ENCODE results near the gene DOCK3.

Gene DOCK3

DNA sequence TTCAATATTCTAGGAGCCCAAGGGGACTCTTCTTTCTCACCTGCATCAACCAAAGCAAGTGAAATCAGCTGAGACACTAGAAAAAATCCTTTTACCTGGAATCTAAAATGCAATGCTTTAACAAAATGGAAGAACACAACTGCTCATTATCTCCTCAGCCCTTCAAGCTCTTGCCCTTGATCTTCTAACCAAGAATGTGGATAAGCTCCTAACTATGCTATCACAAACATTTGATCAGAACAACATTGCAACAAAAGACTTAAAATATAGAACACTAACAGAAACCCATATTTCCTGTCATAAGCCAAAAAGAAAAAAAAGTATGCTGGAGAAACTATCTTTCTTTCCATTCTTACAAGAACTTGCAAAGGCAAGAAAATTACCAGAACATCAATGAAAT is 728.9 kb downstream of the DOCK3 start:
- Histone ChIP-seq H3K36me3 (ENCODE audit: control insufficient read depth, low read length) (peaks cover 69% of the 10 kb centered on the region), H3K4me3 (ENCODE audit: low read length) (no peak overlapping the region)

DNA sequence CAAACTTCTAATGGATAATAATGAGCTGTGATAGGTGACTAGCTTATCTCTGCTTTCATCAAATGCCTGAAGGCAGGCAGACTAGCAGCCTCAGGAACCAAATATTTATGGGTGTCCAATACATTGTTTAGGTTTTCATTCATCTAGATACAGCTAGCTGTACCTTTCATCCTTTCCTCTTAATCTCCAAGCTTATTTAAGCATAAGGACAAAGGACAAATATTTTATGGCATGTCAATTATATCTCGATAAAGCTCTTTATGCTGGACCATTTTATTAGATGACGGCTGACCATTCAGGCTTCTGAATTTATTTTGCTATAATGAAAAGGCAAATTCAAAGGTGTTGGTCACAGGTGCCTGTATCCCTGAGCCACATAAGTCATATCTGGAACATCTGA is 733.3 kb downstream of the DOCK3 start:
- Histone ChIP-seq H3K9me3 (ENCODE audit: control insufficient read depth, insufficient read depth, low read length) (no peaks in the 10 kb centered on the region), H3K4me2 (ENCODE audit: low read length) (no peak overlapping the region), H3K4me1 (ENCODE audit: control insufficient read depth, low read length) (no peaks in the 10 kb centered on the region), H3K27ac (ENCODE audit: low read depth, low read length) (no peak overlapping the region), H3K4me3 (ENCODE audit: low read length) (no peak overlapping the region), H4K20me1 (ENCODE audit: control insufficient read depth, insufficient read depth, low read depth, low read length) (no peaks in the 10 kb centered on the region), H3F3A (ENCODE audit: control insufficient read depth, insufficient read depth) (no peaks in the 10 kb centered on the region), H3K9me2 (replicated peaks; ENCODE audit: control insufficient read depth, low read length) (no peaks in the 10 kb centered on the region), H3K27me3 (ENCODE audit: control insufficient read depth, low read length) (no peaks in the 10 kb centered on the region), H3K36me3 (ENCODE audit: control insufficient read depth, low read length) (peaks cover 70% of the 10 kb centered on the region), H3K79me2 (ENCODE audit: control insufficient read depth, low read length) (peaks cover 15% of the 10 kb centered on the region)
- no peak for TF ChIP-seq EZH2phosphoT487 (IDR thresholded peaks at IDR 0.05; ENCODE audit: borderline replicate concordance, low read length)
- TF ChIP-seq, protein P1, sequence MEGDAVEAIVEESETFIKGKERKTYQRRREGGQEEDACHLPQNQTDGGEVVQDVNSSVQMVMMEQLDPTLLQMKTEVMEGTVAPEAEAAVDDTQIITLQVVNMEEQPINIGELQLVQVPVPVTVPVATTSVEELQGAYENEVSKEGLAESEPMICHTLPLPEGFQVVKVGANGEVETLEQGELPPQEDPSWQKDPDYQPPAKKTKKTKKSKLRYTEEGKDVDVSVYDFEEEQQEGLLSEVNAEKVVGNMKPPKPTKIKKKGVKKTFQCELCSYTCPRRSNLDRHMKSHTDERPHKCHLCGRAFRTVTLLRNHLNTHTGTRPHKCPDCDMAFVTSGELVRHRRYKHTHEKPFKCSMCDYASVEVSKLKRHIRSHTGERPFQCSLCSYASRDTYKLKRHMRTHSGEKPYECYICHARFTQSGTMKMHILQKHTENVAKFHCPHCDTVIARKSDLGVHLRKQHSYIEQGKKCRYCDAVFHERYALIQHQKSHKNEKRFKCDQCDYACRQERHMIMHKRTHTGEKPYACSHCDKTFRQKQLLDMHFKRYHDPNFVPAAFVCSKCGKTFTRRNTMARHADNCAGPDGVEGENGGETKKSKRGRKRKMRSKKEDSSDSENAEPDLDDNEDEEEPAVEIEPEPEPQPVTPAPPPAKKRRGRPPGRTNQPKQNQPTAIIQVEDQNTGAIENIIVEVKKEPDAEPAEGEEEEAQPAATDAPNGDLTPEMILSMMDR (IDR thresholded peaks at IDR 0.05; ENCODE audit: low read depth, low read length, poor library complexity, severe bottlenecking), result no peak

More for the DNA sequence above, 728.9 kb downstream of the DOCK3 start:
- no peaks in the 10 kb centered on the region for H4K20me1 ChIP-seq (ENCODE audit: control insufficient read depth, insufficient read depth, low read depth, low read length)
- peaks cover 8% of the 10 kb centered on the region for H3F3A ChIP-seq (ENCODE audit: control insufficient read depth, insufficient read depth)
- no peak overlapping the region for H3K27ac ChIP-seq (ENCODE audit: low read depth, low read length)
- 0 out of 2 replicates have a peak, but pooled peaks cover 2% of the 10 kb centered on the region for H3K79me2 ChIP-seq (ENCODE audit: control insufficient read depth, low read length)
- H3K27me3 ChIP-seq (ENCODE audit: control insufficient read depth, low read length), result no peaks in the 10 kb centered on the region
- no peak overlapping the region for H3K4me2 ChIP-seq (ENCODE audit: low read length)
- TF ChIP-seq EZH2phosphoT487 (IDR thresholded peaks at IDR 0.05; ENCODE audit: borderline replicate concordance, low read length), result no peak
- TF ChIP-seq, protein P1 (IDR thresholded peaks at IDR 0.05; ENCODE audit: low read depth, low read length, poor library complexity, severe bottlenecking), result no peak
- H3K4me1 ChIP-seq (ENCODE audit: control insufficient read depth, low read length), result no peaks in the 10 kb centered on the region
- no peaks in the 10 kb centered on the region for H3K9me2 ChIP-seq (replicated peaks; ENCODE audit: control insufficient read depth, low read length)
- H3K9me3 ChIP-seq (ENCODE audit: control insufficient read depth, insufficient read depth, low read length), result no peaks in the 10 kb centered on the region

DNA sequence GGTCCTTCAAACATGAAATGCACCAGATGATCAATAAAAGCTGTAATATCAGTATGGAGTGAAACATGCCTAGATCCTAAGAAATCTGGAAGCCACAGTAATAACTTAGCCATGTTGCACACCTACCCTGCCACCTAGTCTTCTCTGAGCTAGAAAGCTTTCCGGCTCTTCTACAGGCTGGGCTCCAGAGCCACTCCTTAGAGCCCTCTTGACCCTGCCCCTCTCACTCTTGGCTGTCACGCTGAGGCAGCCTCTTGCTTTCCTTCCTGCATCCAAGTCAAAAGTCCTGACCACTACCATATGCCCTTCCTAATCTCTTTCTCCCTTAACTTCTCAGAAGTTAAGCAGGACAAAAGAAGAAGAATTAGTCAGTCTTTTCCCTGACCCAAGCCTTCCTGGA is 734.1 kb downstream of the DOCK3 start:
- H3F3A ChIP-seq (ENCODE audit: control insufficient read depth, insufficient read depth), result peaks cover 2% of the 10 kb centered on the region; the same call in 1 of the 2 replicates
- H3K27me3 ChIP-seq (ENCODE audit: control insufficient read depth, low read length), result no peaks in the 10 kb centered on the region
- no peak overlapping the region for H3K27ac ChIP-seq (ENCODE audit: low read depth, low read length)
- no peak overlapping the region for H3K4me3 ChIP-seq (ENCODE audit: low read length)
- H3K36me3 ChIP-seq (ENCODE audit: control insufficient read depth, low read length), result peaks cover 70% of the 10 kb centered on the region
- H3K9me3 ChIP-seq (ENCODE audit: control insufficient read depth, insufficient read depth, low read length), result no peaks in the 10 kb centered on the region
- no peaks in the 10 kb centered on the region for H3K4me1 ChIP-seq (ENCODE audit: control insufficient read depth, low read length)
- no peaks in the 10 kb centered on the region for H4K20me1 ChIP-seq (ENCODE audit: control insufficient read depth, insufficient read depth, low read depth, low read length)
- peaks cover 15% of the 10 kb centered on the region for H3K79me2 ChIP-seq (ENCODE audit: control insufficient read depth, low read length)
- H3K9me2 ChIP-seq (replicated peaks; ENCODE audit: control insufficient read depth, low read length), result no peaks in the 10 kb centered on the region
- H3K4me2 ChIP-seq (ENCODE audit: low read length), result no peak overlapping the region
- no peak for TF ChIP-seq EZH2phosphoT487 (IDR thresholded peaks at IDR 0.05; ENCODE audit: borderline replicate concordance, low read length)
- TF ChIP-seq, protein P1 (IDR thresholded peaks at IDR 0.05; ENCODE audit: low read depth, low read length, poor library complexity, severe bottlenecking), result no peak

All from DOHH2 (cell line).